HuH-7.5 (cell line): ENCODE measurements around the gene C14orf180.

ENCODE experiments used
- DNase-seq: peaks from one replicate; pipeline ENCODE4 v3.0.0; 2011; ENCODE audit warnings: low spot score

C14orf180 gene

DNA sequence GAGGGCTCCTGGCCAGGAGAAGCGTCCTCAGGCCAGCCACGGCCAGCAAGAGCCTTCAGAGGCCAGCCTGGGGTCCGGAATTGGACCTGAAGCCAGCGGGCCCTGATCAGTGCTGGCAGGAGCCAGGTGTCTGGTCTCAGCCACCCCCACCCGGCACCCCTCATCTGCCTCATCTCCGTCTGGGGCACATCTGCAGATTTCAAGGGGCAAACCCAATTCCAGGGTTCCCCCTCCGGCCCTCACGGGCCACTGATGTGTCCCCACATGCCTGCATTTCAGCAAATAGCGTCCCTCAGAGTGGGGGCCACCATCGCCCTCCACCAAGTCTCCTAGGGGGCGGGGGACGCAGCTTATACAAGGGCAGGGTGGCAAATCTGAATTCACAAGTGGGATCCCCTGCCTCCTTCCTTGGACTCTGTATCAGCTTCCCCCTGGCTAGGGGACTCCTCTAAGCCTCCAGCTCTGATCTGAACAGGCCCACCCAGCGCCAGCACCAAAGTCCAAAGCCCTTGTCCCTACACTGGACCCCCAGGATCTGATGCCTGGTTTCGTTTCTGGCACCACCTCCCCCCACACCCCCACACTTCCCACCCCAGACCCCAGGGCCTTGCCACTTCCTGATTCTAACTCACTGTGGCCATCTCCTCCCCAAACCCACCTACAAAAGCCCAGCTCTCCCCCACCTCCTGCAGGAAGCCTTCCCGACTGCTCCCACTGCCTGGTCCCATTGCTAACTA, 14.9 kb downstream of the C14orf180 start:
- DNase-seq: no peak

DNA sequence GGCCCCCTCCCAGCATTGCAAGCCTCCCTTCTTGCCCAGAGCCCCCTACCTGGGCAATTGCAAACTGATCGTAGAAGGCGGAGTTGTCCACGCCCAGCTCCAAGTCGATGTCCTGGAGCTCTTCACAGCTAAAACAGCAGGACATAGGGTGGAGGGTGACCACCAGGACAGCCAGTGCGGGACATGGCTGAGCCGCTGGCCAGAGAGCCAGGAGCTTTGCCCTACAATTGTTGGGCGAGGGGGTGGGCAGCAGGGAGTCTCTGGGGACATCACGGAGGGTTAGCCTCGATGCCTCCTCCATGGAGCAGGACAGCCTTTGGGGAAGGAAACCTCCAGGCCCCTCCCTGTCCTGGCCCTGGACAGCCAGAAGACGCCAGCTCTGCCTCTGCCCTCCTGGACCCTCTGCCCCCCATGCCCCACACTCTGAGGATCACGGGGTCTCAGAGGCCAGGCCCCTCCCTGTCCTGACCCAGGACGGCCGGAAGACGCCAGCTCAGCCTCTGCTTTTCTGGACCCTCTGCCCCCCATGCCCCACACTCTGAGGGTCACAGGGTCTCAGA, 15.6 kb downstream of the C14orf180 start:
- no peak for DNase-seq

- DNase-seq: no peak
Observed at GRCh38 chr14:104595911-104596450, 16.4 kb downstream of the C14orf180 start.

- DNase-seq: no peak
Observed at GRCh38 chr14:104596451-104596918, 16.9 kb downstream of the C14orf180 start.

DNA sequence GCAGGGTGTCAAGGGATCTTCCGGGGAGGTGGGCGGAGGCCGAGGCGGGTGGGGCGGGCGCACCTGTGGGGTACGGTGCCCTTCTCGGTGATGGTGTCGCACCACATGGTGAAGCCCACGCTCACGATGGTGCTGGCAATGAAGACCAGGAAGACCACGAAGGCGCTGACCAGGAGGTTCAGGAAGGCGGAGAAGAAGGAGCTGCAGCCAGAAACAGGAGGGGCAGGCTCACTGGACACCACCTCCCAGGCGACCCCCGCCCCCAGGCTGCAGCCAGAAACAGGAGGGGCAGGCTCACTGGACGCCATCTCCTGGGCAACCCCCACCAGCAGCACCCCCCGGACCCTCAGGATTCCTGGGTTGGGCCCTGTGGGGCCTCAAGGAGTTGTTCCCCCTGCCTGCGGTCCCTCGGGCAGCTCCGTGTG, 17.4 kb downstream of the C14orf180 start:
- no peak for DNase-seq

- no peak for DNase-seq
Observed at GRCh38 chr14:104597576-104597975, 18.0 kb downstream of the C14orf180 start.

DNA sequence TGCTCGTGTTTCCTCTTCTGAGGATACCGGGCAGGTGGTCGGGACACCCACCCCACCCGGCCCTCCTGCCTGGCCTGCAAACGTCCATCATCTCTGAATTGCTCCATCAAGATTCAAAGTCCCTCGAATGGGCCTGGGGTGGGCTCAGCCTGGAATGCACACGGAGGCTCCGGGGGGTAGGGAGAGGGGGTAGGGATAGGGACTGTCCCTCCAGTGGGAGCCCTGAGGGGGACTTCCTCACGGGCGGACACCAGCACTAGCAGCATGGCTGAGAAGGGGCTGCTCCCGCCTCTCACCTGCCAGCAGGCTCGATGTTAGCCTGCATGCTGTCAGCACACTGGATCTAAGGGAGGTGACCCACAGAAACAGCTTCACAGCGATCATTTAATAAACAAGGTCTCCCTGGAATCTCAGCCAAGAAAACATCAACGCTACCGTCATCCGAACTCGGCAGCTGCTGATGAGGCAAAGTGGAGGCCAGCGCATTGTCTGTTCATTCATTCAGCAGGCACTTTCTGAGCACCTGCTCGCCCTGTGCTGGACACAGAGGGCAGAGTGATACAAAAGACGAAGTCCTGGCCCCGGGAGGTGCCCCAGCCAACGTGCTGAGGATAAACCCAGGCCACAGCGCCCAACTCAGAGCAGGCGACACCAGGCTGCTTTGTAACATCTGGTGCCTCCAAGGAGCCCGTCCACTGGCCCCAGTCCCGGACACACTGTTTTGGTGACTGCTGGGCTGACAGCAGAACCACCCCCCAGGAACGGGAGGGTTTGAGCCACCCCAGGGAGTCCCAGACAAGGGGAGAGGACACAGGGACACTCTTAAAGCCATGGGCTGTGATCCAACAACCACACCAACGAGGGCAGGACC, 18.7 kb downstream of the C14orf180 start:
- DNase-seq: no peak

- no peak for DNase-seq
Observed at GRCh38 chr14:104598910-104599273, 19.3 kb downstream of the C14orf180 start.

DNA sequence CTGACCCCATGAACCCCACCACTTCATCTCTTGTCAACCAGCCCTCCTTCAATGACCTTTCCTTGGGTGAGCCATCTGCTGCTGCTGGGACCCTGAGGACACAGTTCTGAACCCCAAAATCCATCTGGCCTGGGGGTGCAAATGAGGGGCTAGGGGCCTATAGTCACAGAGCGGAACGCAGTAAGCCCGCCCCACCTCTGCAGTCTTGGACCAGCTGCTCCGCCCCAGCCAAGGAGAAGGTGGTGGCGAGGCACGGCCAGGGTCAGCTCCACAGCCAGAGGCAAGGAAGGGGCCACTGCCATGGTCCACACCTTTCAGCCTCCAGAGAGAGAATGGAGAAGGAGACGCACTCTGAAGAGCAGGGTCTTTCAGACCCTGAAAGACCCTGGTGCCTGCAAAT, 19.9 kb downstream of the C14orf180 start:
- no peak for DNase-seq

- DNase-seq: no peak
Observed at GRCh38 chr14:104600141-104600643, 20.6 kb downstream of the C14orf180 start.

GRCh38 chr14:104600805-104601204, 21.2 kb downstream of the C14orf180 start:
- no peak for DNase-seq

DNA sequence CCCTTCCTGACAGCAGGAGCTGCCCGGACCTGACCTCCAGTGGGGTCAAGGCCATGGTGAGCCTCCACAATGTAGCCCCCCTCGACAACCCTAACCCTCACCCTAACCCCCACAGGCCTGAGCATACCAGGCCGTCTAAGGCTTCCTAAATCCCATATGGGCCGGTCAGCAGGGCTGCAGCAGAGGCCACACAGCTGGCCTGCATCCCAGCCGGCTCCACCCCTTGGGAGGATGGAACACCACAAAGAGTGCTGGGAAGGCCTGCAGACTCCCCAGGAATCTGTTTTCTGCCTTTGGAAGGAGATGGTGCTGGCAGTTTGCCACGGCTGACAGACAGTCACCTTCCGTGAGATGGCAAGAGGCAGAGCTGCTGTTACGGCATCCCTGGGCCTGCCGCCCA, 22.2 kb downstream of the C14orf180 start:
- DNase-seq: no peak

GRCh38 chr14:104602315-104602932, 22.9 kb downstream of the C14orf180 start:
- no peak for DNase-seq

GRCh38 chr14:104602933-104603325, 23.4 kb downstream of the C14orf180 start:
- DNase-seq: no peak

GRCh38 chr14:104603711-104604401, 24.3 kb downstream of the C14orf180 start:
- no peak for DNase-seq

GRCh38 chr14:104604458-104605449, 25.2 kb downstream of the C14orf180 start, which contains the start of gene TMEM179:
TSS of gene TMEM179 (minus strand) at chr14:104604772. CDS start at chr14:104604741, 31 bp downstream.
- DNase-seq: no peak

GRCh38 chr14:104609666-104610065, 30.1 kb downstream of the C14orf180 start:
- DNase-seq: no peak

GRCh38 chr14:104610749-104611310, 31.3 kb downstream of the C14orf180 start:
- no peak for DNase-seq

DNA sequence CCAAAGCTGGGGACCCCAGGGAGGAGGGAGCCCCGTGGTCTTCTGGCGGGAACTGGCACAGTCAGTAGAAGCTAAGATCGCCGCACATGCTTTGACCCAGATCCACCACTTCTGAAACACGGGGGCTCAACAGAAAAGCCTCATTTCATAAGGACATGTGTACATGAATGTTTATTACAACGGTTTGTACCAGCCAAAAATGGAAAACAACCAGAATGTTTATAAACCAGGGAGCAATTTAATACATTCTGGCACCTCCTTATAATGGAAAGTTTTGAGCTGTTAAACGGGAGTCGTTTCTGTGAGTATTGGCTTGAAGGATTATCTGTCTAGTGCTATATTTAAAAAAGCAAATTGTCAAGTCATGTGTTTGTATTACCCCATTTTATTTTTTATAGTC, 32.3 kb downstream of the C14orf180 start:
- DNase-seq: no peak
